T-helper 22 cell (primary cell): ENCODE results near the gene SPEF1.
A peak's percentile ranks its signal among the peaks of the same experiment; 100 is the strongest.

ENCODE experiments used
- DNase-seq: peaks from one replicate; pipeline ENCODE4 v3.0.0-alpha.2; 2020; ENCODE audit warnings: low read depth

The SPEF1 gene

GRCh38 chr20:3787324-3788014 lies 6.2 kb upstream of the SPEF1 start:
- DNase-seq, result no peak

- peak; percentile 82 for DNase-seq
Measured at GRCh38 chr20:3786665-3787323, 5.5 kb upstream of the SPEF1 start, which contains the start of gene CENPB. CENPB (minus strand) TSS chr20:3786740; CDS start chr20:3786483, 257 bp downstream.

- DNase-seq, result peak; percentile 25
Measured at GRCh38 chr20:3786126-3786484, 4.9 kb upstream of the SPEF1 start.

- no peak for DNase-seq
Measured at GRCh38 chr20:3785240-3786125, 4.2 kb upstream of the SPEF1 start.

- no peak for DNase-seq
Measured at GRCh38 chr20:3784863-3785239, 3.6 kb upstream of the SPEF1 start.

- no peak for DNase-seq
Measured at GRCh38 chr20:3784216-3784853, 3.1 kb upstream of the SPEF1 start.

GRCh38 chr20:3783511-3784195 lies 2.4 kb upstream of the SPEF1 start:
- DNase-seq, result no peak

- DNase-seq, result no peak
Measured at GRCh38 chr20:3783068-3783489, 1.8 kb upstream of the SPEF1 start.

- DNase-seq, result no peak
Measured at GRCh38 chr20:3782597-3782996, 1.3 kb upstream of the SPEF1 start.

GRCh38 chr20:3778976-3779375 lies 2.3 kb downstream of the SPEF1 start:
- no peak for DNase-seq

GRCh38 chr20:3777716-3778629 lies 3.3 kb downstream of the SPEF1 start:
- DNase-seq, result peak; percentile 17

- DNase-seq, result no peak
Measured at GRCh38 chr20:3777381-3777715, 3.9 kb downstream of the SPEF1 start.

- DNase-seq, result no peak
Measured at GRCh38 chr20:3775457-3776108, 5.7 kb downstream of the SPEF1 start.

- DNase-seq, result no peak
Measured at GRCh38 chr20:3771552-3772058, 9.6 kb downstream of the SPEF1 start.

- peak; percentile 89 for DNase-seq
Measured at GRCh38 chr20:3768342-3769130, 12.7 kb downstream of the SPEF1 start.

GRCh38 chr20:3767427-3768341 lies 13.6 kb downstream of the SPEF1 start, which contains the start of gene ADISSP:
ADISSP (minus strand) TSS chr20:3767753; CDS start chr20:3760100, 7,653 bp downstream.
- DNase-seq, result peak; percentile 93

- DNase-seq, result no peak
Measured at GRCh38 chr20:3767110-3767426, 14.2 kb downstream of the SPEF1 start.
